Liver (tissue), 9 donors: ENCODE measurements around the gene SLC8A2. TPM values are rescaled to one million over a fixed set of nuclear protein-coding genes. Genes with fewer than 3 reads are reported as not detected.

Experiments used
- DNase-seq: peaks from one replicate; pipeline ENCODE4 v3.0.0-alpha.2; 2017; ENCODE audit warnings: low spot score
- H3K27ac ChIP-seq, 2 donors: one replicate each; pipeline ENCODE4 v1.7.0; 2013; ENCODE audit warnings: inconsistent platforms in 2 of 2, low read length in 2 of 2, control low read depth in 1 of 2, low read depth in 1 of 2, mild to moderate bottlenecking in 1 of 2
- H3K27me3 ChIP-seq, 4 donors: one replicate each; pipeline versions ENCODE4 v1.6.1 to v1.7.0; 2013; ENCODE audit warnings: low read length in 3 of 4, inconsistent platforms in 1 of 4, mild to moderate bottlenecking in 1 of 4, moderate library complexity in 1 of 4; ENCODE audit not compliant: control insufficient read depth in 4 of 4, insufficient read depth in 4 of 4
- H3K36me3 ChIP-seq, 4 donors: one replicate each; pipeline versions ENCODE4 v1.6.1 to v1.7.0; 2013; ENCODE audit warnings: low read length in 3 of 4, mild to moderate bottlenecking in 3 of 4, low read depth in 1 of 4, moderate library complexity in 1 of 4; ENCODE audit not compliant: control insufficient read depth in 4 of 4, insufficient read depth in 3 of 4
- H3K4me1 ChIP-seq, 4 donors: one replicate each; pipeline versions ENCODE4 v1.6.1 to v1.7.0; 2013; ENCODE audit warnings: low read length in 3 of 4, mild to moderate bottlenecking in 3 of 4, moderate library complexity in 1 of 4; ENCODE audit not compliant: control insufficient read depth in 4 of 4, insufficient read depth in 4 of 4
- H3K4me3 ChIP-seq, 3 donors: one replicate each; pipeline versions ENCODE4 v1.6.1 to v1.7.0; 2013; ENCODE audit warnings: low read length in 3 of 3, control low read depth in 1 of 3, low read depth in 1 of 3, mild to moderate bottlenecking in 1 of 3
- H3K9ac ChIP-seq, 2 donors: one replicate each; pipeline ENCODE4 v1.7.0; 2013; ENCODE audit warnings: low read length in 2 of 2, mild to moderate bottlenecking in 2 of 2, moderate library complexity in 2 of 2, control low read depth in 1 of 2, low read depth in 1 of 2
- H3K9me3 ChIP-seq, 4 donors: one replicate each; pipeline versions ENCODE4 v1.6.1 to v1.7.0; 2013; ENCODE audit warnings: low read length in 3 of 4; ENCODE audit not compliant: control insufficient read depth in 4 of 4
- FOXA1 ChIP-seq: IDR thresholded peaks from 2 replicates; pipeline ENCODE4 v1.6.1; 2016; ENCODE audit warnings: antibody characterized with exemption
- FOXA2 ChIP-seq: IDR thresholded peaks from 2 replicates; pipeline ENCODE4 v1.6.1; 2016; ENCODE audit warnings: antibody characterized with exemption
- GABPA ChIP-seq, 2 donors: IDR thresholded peaks in 1 of 2; conservative IDR thresholded peaks in 1 of 2; 2 replicates each; pipeline ENCODE4 v1.6.1; 2016; ENCODE audit warnings: antibody characterized with exemption in 2 of 2, mild to moderate bottlenecking in 1 of 2, moderate library complexity in 1 of 2
- NR2F2 ChIP-seq: IDR thresholded peaks from 2 replicates; pipeline ENCODE4 v1.6.1; 2016; ENCODE audit warnings: antibody characterized with exemption
- RAD21 ChIP-seq, 2 donors: IDR thresholded peaks; 2 replicates each; pipeline ENCODE4 v1.6.1; 2016; ENCODE audit warnings: antibody characterized with exemption in 2 of 2, mild to moderate bottlenecking in 2 of 2
- YY1 ChIP-seq: IDR thresholded peaks from 2 replicates; pipeline ENCODE4 v1.6.1; 2016; ENCODE audit warnings: antibody characterized with exemption, mild to moderate bottlenecking
- WGBS: extraction: QIAGEN DNeasy Blood & Tissue Kit; methylation state at CpG from one replicate; pipeline ENCODE4 v1.1.7; 2013; 5-methylcytosine and 5-hydroxymethylcytosine counted together
- polyA plus RNA-seq, 2 donors: library from polyadenylated mRNA; stranded (reverse) in 1 of 2; unstranded in 1 of 2; fragments of 200-250 nt in 1 of 2; fragments of >200 nt in 1 of 2; fragmentation: Nextera tagmentation in 1 of 2; extraction: Ambion mirVana in 1 of 2; gene quantifications; one replicate each; pipeline versions ENCODE4 v1.2.1 to v1.2.3, GENCODE V29; 2013 to 2015
- total RNA-seq, 2 donors: library from RNA; depleted of rRNA; stranded (reverse); fragments of >200 nt; gene quantifications; one replicate each; pipeline ENCODE4 v1.2.3, GENCODE V29; 2014
- TF ChIP-seq, protein P1 (sequence below): IDR thresholded peaks from 2 replicates; pipeline ENCODE4 v1.6.1; 2016; ENCODE audit warnings: antibody characterized with exemption, mild to moderate bottlenecking
- TF ChIP-seq, protein P2 (sequence below): IDR thresholded peaks from 2 replicates; pipeline ENCODE4 v1.6.1; 2016; ENCODE audit warnings: antibody characterized with exemption
- TF ChIP-seq, protein P3 (sequence below): IDR thresholded peaks from 2 replicates; pipeline ENCODE4 v1.6.1; 2016; ENCODE audit warnings: antibody characterized with exemption
- TF ChIP-seq, protein P4 (sequence below): IDR thresholded peaks from 2 replicates; pipeline ENCODE4 v1.6.1; 2016; ENCODE audit warnings: antibody characterized with exemption
- donor health status: healthy.
- donor health status: healthy.
- donor health status: healthy.
- donor health status: healthy.
- donor health status: healthy.

The SLC8A2 gene
- total and polyA plus RNA-seq, 4 donors, result 0.01 to 0.25 TPM; not detected in 2

DNA sequence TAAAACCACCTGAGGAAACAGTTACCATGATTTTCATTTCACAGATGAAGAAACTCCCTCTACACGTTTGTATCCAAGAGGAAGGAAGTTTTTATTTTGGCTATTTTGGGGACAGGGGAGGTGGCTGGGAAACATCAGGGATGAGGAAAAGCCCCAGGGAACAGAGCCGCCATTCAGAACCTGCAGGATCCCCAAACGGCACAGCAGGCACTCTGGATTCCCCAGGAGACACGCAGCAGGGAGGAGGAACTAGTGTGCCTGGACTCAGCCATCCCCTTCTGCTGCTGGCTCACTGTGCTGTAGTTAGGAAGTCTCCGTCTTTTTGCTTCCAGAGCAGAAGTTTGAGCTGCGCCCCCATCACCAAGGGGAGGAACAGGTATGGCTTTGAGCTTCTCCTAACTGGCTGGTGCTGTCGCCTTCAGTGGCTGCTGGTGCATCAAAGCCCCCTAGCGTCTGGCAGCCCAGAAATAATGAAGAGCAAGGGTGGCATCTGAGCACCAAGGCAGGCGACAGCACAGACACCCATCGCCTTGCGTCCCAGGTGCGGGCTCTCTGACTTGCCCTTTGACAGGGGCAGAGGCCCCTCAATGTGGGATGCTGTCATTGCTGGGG lies 38.9 kb upstream of the SLC8A2 start:
- DNase-seq, result no peak
- peak overlapping the region; percentile 12 to 17 (median 16) for H3K4me3 ChIP-seq
- no peak for TF ChIP-seq NR2F2
- no peak for TF ChIP-seq FOXA2
- TF ChIP-seq, protein P1, sequence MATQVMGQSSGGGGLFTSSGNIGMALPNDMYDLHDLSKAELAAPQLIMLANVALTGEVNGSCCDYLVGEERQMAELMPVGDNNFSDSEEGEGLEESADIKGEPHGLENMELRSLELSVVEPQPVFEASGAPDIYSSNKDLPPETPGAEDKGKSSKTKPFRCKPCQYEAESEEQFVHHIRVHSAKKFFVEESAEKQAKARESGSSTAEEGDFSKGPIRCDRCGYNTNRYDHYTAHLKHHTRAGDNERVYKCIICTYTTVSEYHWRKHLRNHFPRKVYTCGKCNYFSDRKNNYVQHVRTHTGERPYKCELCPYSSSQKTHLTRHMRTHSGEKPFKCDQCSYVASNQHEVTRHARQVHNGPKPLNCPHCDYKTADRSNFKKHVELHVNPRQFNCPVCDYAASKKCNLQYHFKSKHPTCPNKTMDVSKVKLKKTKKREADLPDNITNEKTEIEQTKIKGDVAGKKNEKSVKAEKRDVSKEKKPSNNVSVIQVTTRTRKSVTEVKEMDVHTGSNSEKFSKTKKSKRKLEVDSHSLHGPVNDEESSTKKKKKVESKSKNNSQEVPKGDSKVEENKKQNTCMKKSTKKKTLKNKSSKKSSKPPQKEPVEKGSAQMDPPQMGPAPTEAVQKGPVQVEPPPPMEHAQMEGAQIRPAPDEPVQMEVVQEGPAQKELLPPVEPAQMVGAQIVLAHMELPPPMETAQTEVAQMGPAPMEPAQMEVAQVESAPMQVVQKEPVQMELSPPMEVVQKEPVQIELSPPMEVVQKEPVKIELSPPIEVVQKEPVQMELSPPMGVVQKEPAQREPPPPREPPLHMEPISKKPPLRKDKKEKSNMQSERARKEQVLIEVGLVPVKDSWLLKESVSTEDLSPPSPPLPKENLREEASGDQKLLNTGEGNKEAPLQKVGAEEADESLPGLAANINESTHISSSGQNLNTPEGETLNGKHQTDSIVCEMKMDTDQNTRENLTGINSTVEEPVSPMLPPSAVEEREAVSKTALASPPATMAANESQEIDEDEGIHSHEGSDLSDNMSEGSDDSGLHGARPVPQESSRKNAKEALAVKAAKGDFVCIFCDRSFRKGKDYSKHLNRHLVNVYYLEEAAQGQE, result no peak
- TF ChIP-seq GABPA (IDR thresholded peaks at IDR 0.05 in 1 of 2, conservative IDR thresholded peaks at IDR 0.05 in 1 of 2), result no peak
- no peak for TF ChIP-seq FOXA1
- TF ChIP-seq, protein P2, sequence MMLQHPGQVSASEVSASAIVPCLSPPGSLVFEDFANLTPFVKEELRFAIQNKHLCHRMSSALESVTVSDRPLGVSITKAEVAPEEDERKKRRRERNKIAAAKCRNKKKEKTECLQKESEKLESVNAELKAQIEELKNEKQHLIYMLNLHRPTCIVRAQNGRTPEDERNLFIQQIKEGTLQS, result no peak
- TF ChIP-seq, protein P3, sequence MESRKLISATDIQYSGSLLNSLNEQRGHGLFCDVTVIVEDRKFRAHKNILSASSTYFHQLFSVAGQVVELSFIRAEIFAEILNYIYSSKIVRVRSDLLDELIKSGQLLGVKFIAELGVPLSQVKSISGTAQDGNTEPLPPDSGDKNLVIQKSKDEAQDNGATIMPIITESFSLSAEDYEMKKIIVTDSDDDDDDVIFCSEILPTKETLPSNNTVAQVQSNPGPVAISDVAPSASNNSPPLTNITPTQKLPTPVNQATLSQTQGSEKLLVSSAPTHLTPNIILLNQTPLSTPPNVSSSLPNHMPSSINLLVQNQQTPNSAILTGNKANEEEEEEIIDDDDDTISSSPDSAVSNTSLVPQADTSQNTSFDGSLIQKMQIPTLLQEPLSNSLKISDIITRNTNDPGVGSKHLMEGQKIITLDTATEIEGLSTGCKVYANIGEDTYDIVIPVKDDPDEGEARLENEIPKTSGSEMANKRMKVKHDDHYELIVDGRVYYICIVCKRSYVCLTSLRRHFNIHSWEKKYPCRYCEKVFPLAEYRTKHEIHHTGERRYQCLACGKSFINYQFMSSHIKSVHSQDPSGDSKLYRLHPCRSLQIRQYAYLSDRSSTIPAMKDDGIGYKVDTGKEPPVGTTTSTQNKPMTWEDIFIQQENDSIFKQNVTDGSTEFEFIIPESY, result no peak
- no peak for TF ChIP-seq RAD21 (IDR thresholded peaks at IDR 0.05)
- peak overlapping the region; percentile 85 to 87 for H3K27ac ChIP-seq
- H3K4me1 ChIP-seq, result peaks cover 25 to 79% (median 67%) of the 10 kb centered on the region in 4 donors
- 68% methylated on average over 12 of the region's 12 CpGs for WGBS
- H3K9ac ChIP-seq, result no peak overlapping the region
- H3K27me3 ChIP-seq, result no peaks in the 10 kb centered on the region
- no peaks in the 10 kb centered on the region for H3K9me3 ChIP-seq
- peaks cover 0 to 3% (median under 1%) of the 10 kb centered on the region in 4 donors for H3K36me3 ChIP-seq

DNA sequence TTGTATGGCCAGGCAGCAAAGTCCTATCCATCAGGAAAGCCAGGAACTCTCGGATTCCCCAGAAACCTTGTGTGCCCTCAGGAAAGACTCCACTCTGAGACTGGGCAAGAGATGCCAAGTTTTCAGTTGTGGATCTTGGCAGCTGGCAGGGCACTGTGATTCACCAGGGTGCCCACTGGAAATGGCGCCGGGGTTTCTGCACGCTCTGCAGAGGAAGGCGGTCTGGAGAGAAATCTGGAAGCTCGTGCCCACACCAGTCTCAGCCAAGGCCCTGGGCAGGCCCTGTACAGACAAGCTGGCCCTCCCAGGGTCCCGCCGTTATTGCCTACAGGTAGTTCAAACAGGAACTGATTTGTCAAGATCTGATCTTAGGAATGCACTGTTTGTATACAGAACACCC lies 38.3 kb upstream of the SLC8A2 start:
- Histone ChIP-seq H3K4me1 (peaks cover 25 to 83% (median 66%) of the 10 kb centered on the region in 4 donors), H3K9me3 (no peaks in the 10 kb centered on the region), H3K27ac (peak overlapping the region in 1 of 2 donors; percentile 56), H3K27me3 (no peaks in the 10 kb centered on the region), H3K4me3 (no peak overlapping the region), H3K9ac (no peak overlapping the region), H3K36me3 (peaks cover 0 to 3% (median under 1%) of the 10 kb centered on the region in 4 donors)
- 30% methylated on average over 8 of the region's 8 CpGs for WGBS
- peak; percentile 44 for TF ChIP-seq YY1
- TF ChIP-seq, protein P3, result no peak
- TF ChIP-seq FOXA1, result no peak
- TF ChIP-seq, protein P4, sequence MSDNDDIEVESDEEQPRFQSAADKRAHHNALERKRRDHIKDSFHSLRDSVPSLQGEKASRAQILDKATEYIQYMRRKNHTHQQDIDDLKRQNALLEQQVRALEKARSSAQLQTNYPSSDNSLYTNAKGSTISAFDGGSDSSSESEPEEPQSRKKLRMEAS, result no peak
- no peak for DNase-seq
